Measurements from ENCODE around the gene MOSMO. TPM values are rescaled to one million over a fixed set of nuclear protein-coding genes. Genes with fewer than 3 reads are reported as not detected.

MOSMO gene
- total and polyA plus RNA-seq, 12 donors = 11.7 to 49.0 (median 20.5) TPM

GRCh38 chr16:22008215-22009059, 526 bp downstream of the MOSMO start:
- WGBS, 4 donors = 0 to 1% (median 1%) methylated on average over 22 to 65 of the region's 65 CpGs
- H3K27ac ChIP-seq = peak overlapping the region in 3 of 5 donors; percentile 52 to 94 (median 58)
- no peaks in the 10 kb centered on the region for H3K36me3 ChIP-seq (replicated peaks in 1 of 2)
- H3K9me3 ChIP-seq (replicated peaks in 1 of 3) = no peaks in the 10 kb centered on the region
- intact Hi-C loops (cut with DNase I) = loop anchor here in 1 of 2 donors (10.0 kb wide), 1 partner anchor 286 kb away; the partner anchor contains the start of gene POLR3E
- DNase-seq = peak in 6 of 7 donors; percentile 28 to 65 (median 39)
- H3K27me3 ChIP-seq = no peaks in the 10 kb centered on the region
- H3K4me1 ChIP-seq (replicated peaks in 1 of 2) = peaks cover 16 to 41% of the 10 kb centered on the region in 2 donors
- peak overlapping the region; percentile 53 to 99 (median 84) for H3K4me3 ChIP-seq
- TF ChIP-seq POLR2A (IDR thresholded peaks at IDR 0.05) = no peak
- no peak for TF ChIP-seq CTCF (IDR thresholded peaks at IDR 0.05)

- Histone ChIP-seq H3K4me1 (replicated peaks in 1 of 2) (peaks cover 20 to 63% of the 10 kb centered on the region in 2 donors), H3K27ac (no peak overlapping the region), H3K9me3 (replicated peaks in 1 of 3) (no peaks in the 10 kb centered on the region), H3K36me3 (replicated peaks in 1 of 2) (no peaks in the 10 kb centered on the region), H3K4me3 (no peak overlapping the region), H3K27me3 (no peaks in the 10 kb centered on the region)
- 37 to 49% (median 45%) methylated on average over 5 of the region's 5 CpGs for WGBS, 4 donors
- TF ChIP-seq CTCF (IDR thresholded peaks at IDR 0.05) (no peak), POLR2A (IDR thresholded peaks at IDR 0.05) (no peak)
- DNase-seq = no peak
- intact Hi-C loops (cut with DNase I) = no loop called here
Measured at GRCh38 chr16:22010902-22011301, 3.0 kb downstream of the MOSMO start.

- Histone ChIP-seq H3K27me3 (no peaks in the 10 kb centered on the region), H3K4me3 (no peak overlapping the region), H3K27ac (no peak overlapping the region), H3K36me3 (replicated peaks in 1 of 2) (no peaks in the 10 kb centered on the region), H3K9me3 (replicated peaks in 1 of 3) (no peaks in the 10 kb centered on the region), H3K4me1 (replicated peaks in 1 of 2) (peaks cover 16 to 67% of the 10 kb centered on the region in 2 donors)
- DNase-seq = no peak
- TF ChIP-seq POLR2A (IDR thresholded peaks at IDR 0.05) (no peak), CTCF (IDR thresholded peaks at IDR 0.05) (no peak)
- 43 to 63% (median 46%) methylated on average over 2 of the region's 2 CpGs for WGBS, 4 donors
- intact Hi-C loops (cut with DNase I) = no loop called here
Measured at GRCh38 chr16:22012241-22012640, 4.3 kb downstream of the MOSMO start.

GRCh38 chr16:22013486-22013885, 5.6 kb downstream of the MOSMO start:
- Histone ChIP-seq H3K27ac (no peak overlapping the region), H3K4me3 (no peak overlapping the region), H3K4me1 (replicated peaks in 1 of 2) (peaks cover 20 to 78% of the 10 kb centered on the region in 2 donors), H3K27me3 (no peaks in the 10 kb centered on the region), H3K9me3 (replicated peaks in 1 of 3) (no peaks in the 10 kb centered on the region), H3K36me3 (replicated peaks in 1 of 2) (no peaks in the 10 kb centered on the region)
- 89 to 93% (median 91%) methylated on average over 4 of the region's 4 CpGs for WGBS, 4 donors
- TF ChIP-seq POLR2A (IDR thresholded peaks at IDR 0.05) = no peak
- DNase-seq = no peak
- intact Hi-C loops (cut with DNase I) = no loop called here

All from adrenal gland (tissue), 12 donors.